ENCODE results near the gene NSF. TPM values are rescaled to one million over a fixed set of nuclear protein-coding genes. Genes with fewer than 3 reads are reported as not detected.
"Not testable (repeated sequence)": the region's sequence is repeated elsewhere in the genome, so short reads cannot be mapped to it uniquely, and the experiment has no call there.

Gene NSF
- polyA plus RNA-seq, 4 donors: 14.1 to 29.9 (median 20.1) TPM

- Histone ChIP-seq H3K4me1 (ENCODE audit: control insufficient read depth in 3 of 3, insufficient read depth in 2 of 3, low read depth in 1 of 3, low read length in 2 of 3) (no peaks in the 10 kb centered on the region), H3K9me3 (ENCODE audit: control insufficient read depth in 2 of 2, insufficient read depth in 1 of 2, low read depth in 1 of 2, low read length in 1 of 2) (peaks cover 0 to 5% of the 10 kb centered on the region in 2 donors), H3K36me3 (ENCODE audit: control insufficient read depth in 3 of 3, insufficient read depth in 2 of 3, low read depth in 1 of 3, low read length in 3 of 3) (no peaks in the 10 kb centered on the region), H3K27ac (ENCODE audit: low read depth in 1 of 3, low read length in 2 of 3) (no peak overlapping the region), H3K27me3 (ENCODE audit: control insufficient read depth in 3 of 3, insufficient read depth in 3 of 3, low read length in 3 of 3) (peaks cover 0 to 25% (median 5%) of the 10 kb centered on the region in 3 donors), H3K4me3 (ENCODE audit: low read depth in 1 of 3, low read length in 3 of 3) (no peak overlapping the region)
- 69 to 70% (median 70%) methylated on average over 5 of the region's 5 CpGs for WGBS, 3 donors
- FAIRE-seq: no peak
- DNase-seq: no peak
These were observed 201.1 kb downstream of the NSF start for GRCh38 chr17:46791531-46791930.

- Histone ChIP-seq H3K27me3 (ENCODE audit: control insufficient read depth in 3 of 3, insufficient read depth in 3 of 3, low read length in 3 of 3) (peaks cover 0 to 30% (median 5%) of the 10 kb centered on the region in 3 donors), H3K4me1 (ENCODE audit: control insufficient read depth in 3 of 3, insufficient read depth in 2 of 3, low read depth in 1 of 3, low read length in 2 of 3) (no peaks in the 10 kb centered on the region), H3K27ac (ENCODE audit: low read depth in 1 of 3, low read length in 2 of 3) (no peak overlapping the region), H3K4me3 (ENCODE audit: low read depth in 1 of 3, low read length in 3 of 3) (no peak overlapping the region), H3K36me3 (ENCODE audit: control insufficient read depth in 3 of 3, insufficient read depth in 2 of 3, low read depth in 1 of 3, low read length in 3 of 3) (no peaks in the 10 kb centered on the region), H3K9me3 (ENCODE audit: control insufficient read depth in 2 of 2, insufficient read depth in 1 of 2, low read depth in 1 of 2, low read length in 1 of 2) (peaks cover 0 to 5% of the 10 kb centered on the region in 2 donors)
- WGBS, 3 donors: 68 to 83% (median 74%) methylated on average over 4 of the region's 4 CpGs
- FAIRE-seq (no peak), DNase-seq (no peak)
These were observed 201.6 kb downstream of the NSF start for GRCh38 chr17:46792071-46792470.

- H3K36me3 ChIP-seq (ENCODE audit: control insufficient read depth in 3 of 3, insufficient read depth in 2 of 3, low read depth in 1 of 3, low read length in 3 of 3); DNase-seq; H3K4me3 ChIP-seq (ENCODE audit: low read depth in 1 of 3, low read length in 3 of 3); FAIRE-seq; H3K9me3 ChIP-seq (ENCODE audit: control insufficient read depth in 2 of 2, insufficient read depth in 1 of 2, low read depth in 1 of 2, low read length in 1 of 2); H3K4me1 ChIP-seq (ENCODE audit: control insufficient read depth in 3 of 3, insufficient read depth in 2 of 3, low read depth in 1 of 3, low read length in 2 of 3); H3K27ac ChIP-seq (ENCODE audit: low read depth in 1 of 3, low read length in 2 of 3): not testable (repeated sequence)
- peaks cover 0 to 35% (median 5%) of the 10 kb centered on the region in 3 donors for H3K27me3 ChIP-seq (ENCODE audit: control insufficient read depth in 3 of 3, insufficient read depth in 3 of 3, low read length in 3 of 3)
- WGBS, 3 donors: 84 to 89% (median 89%) methylated on average over 6 of the region's 6 CpGs
These were observed 202.6 kb downstream of the NSF start for GRCh38 chr17:46793023-46793422.

- FAIRE-seq: no peak
- Histone ChIP-seq H3K36me3 (ENCODE audit: control insufficient read depth in 3 of 3, insufficient read depth in 2 of 3, low read depth in 1 of 3, low read length in 3 of 3) (no peaks in the 10 kb centered on the region), H3K4me3 (ENCODE audit: low read depth in 1 of 3, low read length in 3 of 3) (no peak overlapping the region), H3K9me3 (ENCODE audit: control insufficient read depth in 2 of 2, insufficient read depth in 1 of 2, low read depth in 1 of 2, low read length in 1 of 2) (peaks cover 0 to 5% of the 10 kb centered on the region in 2 donors), H3K27ac (ENCODE audit: low read depth in 1 of 3, low read length in 2 of 3) (no peak overlapping the region), H3K4me1 (ENCODE audit: control insufficient read depth in 3 of 3, insufficient read depth in 2 of 3, low read depth in 1 of 3, low read length in 2 of 3) (no peaks in the 10 kb centered on the region), H3K27me3 (ENCODE audit: control insufficient read depth in 3 of 3, insufficient read depth in 3 of 3, low read length in 3 of 3) (peaks cover 0 to 35% (median 5%) of the 10 kb centered on the region in 3 donors)
- WGBS, 3 donors: 49 to 58% (median 50%) methylated on average over 5 of the region's 5 CpGs
- no peak for DNase-seq
These were observed 203.1 kb downstream of the NSF start for GRCh38 chr17:46793541-46793940.

- Histone ChIP-seq H3K4me3 (ENCODE audit: low read depth in 1 of 3, low read length in 3 of 3) (no peak overlapping the region), H3K27ac (ENCODE audit: low read depth in 1 of 3, low read length in 2 of 3) (no peak overlapping the region), H3K27me3 (ENCODE audit: control insufficient read depth in 3 of 3, insufficient read depth in 3 of 3, low read length in 3 of 3) (peaks cover 0 to 32% (median 5%) of the 10 kb centered on the region in 3 donors), H3K4me1 (ENCODE audit: control insufficient read depth in 3 of 3, insufficient read depth in 2 of 3, low read depth in 1 of 3, low read length in 2 of 3) (no peaks in the 10 kb centered on the region), H3K9me3 (ENCODE audit: control insufficient read depth in 2 of 2, insufficient read depth in 1 of 2, low read depth in 1 of 2, low read length in 1 of 2) (peaks cover 0 to 4% of the 10 kb centered on the region in 2 donors), H3K36me3 (ENCODE audit: control insufficient read depth in 3 of 3, insufficient read depth in 2 of 3, low read depth in 1 of 3, low read length in 3 of 3) (no peaks in the 10 kb centered on the region)
- 74 to 80% (median 77%) methylated on average over 5 of the region's 5 CpGs for WGBS, 3 donors
- FAIRE-seq (no peak), DNase-seq (no peak)
These were observed 203.8 kb downstream of the NSF start for GRCh38 chr17:46794318-46794717.

- no peaks in the 10 kb centered on the region for H3K36me3 ChIP-seq (ENCODE audit: control insufficient read depth in 3 of 3, insufficient read depth in 2 of 3, low read depth in 1 of 3, low read length in 3 of 3)
- 63 to 73% (median 72%) methylated on average over 15 of the region's 15 CpGs for WGBS, 3 donors
- H3K4me1 ChIP-seq (ENCODE audit: control insufficient read depth in 3 of 3, insufficient read depth in 2 of 3, low read depth in 1 of 3, low read length in 2 of 3): no peaks in the 10 kb centered on the region
- H3K4me3 ChIP-seq (ENCODE audit: low read depth in 1 of 3, low read length in 3 of 3): no peak overlapping the region
- H3K27ac ChIP-seq (ENCODE audit: low read depth in 1 of 3, low read length in 2 of 3): no peak overlapping the region
- DNase-seq (no peak), FAIRE-seq (no peak)
- H3K27me3 ChIP-seq (ENCODE audit: control insufficient read depth in 3 of 3, insufficient read depth in 3 of 3, low read length in 3 of 3): peaks cover 0 to 32% (median 5%) of the 10 kb centered on the region in 3 donors
- H3K9me3 ChIP-seq (ENCODE audit: control insufficient read depth in 2 of 2, insufficient read depth in 1 of 2, low read depth in 1 of 2, low read length in 1 of 2): no peaks in the 10 kb centered on the region
These were observed 205.0 kb downstream of the NSF start for GRCh38 chr17:46795379-46795952.

- H3K9me3 ChIP-seq (ENCODE audit: control insufficient read depth in 2 of 2, insufficient read depth in 1 of 2, low read depth in 1 of 2, low read length in 1 of 2): no peaks in the 10 kb centered on the region
- no peaks in the 10 kb centered on the region for H3K4me1 ChIP-seq (ENCODE audit: control insufficient read depth in 3 of 3, insufficient read depth in 2 of 3, low read depth in 1 of 3, low read length in 2 of 3)
- FAIRE-seq (no peak), DNase-seq (no peak)
- no peak overlapping the region for H3K4me3 ChIP-seq (ENCODE audit: low read depth in 1 of 3, low read length in 3 of 3)
- 57 to 66% (median 59%) methylated on average over 3 of the region's 3 CpGs for WGBS, 3 donors
- no peaks in the 10 kb centered on the region for H3K36me3 ChIP-seq (ENCODE audit: control insufficient read depth in 3 of 3, insufficient read depth in 2 of 3, low read depth in 1 of 3, low read length in 3 of 3)
- H3K27ac ChIP-seq (ENCODE audit: low read depth in 1 of 3, low read length in 2 of 3): no peak overlapping the region
- H3K27me3 ChIP-seq (ENCODE audit: control insufficient read depth in 3 of 3, insufficient read depth in 3 of 3, low read length in 3 of 3): peaks cover 0 to 32% (median 5%) of the 10 kb centered on the region in 3 donors
These were observed 205.6 kb downstream of the NSF start for GRCh38 chr17:46796084-46796483.

GRCh38 chr17:46796524-46796923 lies 206.1 kb downstream of the NSF start:
- Histone ChIP-seq H3K4me1 (ENCODE audit: control insufficient read depth in 3 of 3, insufficient read depth in 2 of 3, low read depth in 1 of 3, low read length in 2 of 3) (no peaks in the 10 kb centered on the region), H3K27ac (ENCODE audit: low read depth in 1 of 3, low read length in 2 of 3) (no peak overlapping the region), H3K9me3 (ENCODE audit: control insufficient read depth in 2 of 2, insufficient read depth in 1 of 2, low read depth in 1 of 2, low read length in 1 of 2) (no peaks in the 10 kb centered on the region), H3K4me3 (ENCODE audit: low read depth in 1 of 3, low read length in 3 of 3) (no peak overlapping the region), H3K27me3 (ENCODE audit: control insufficient read depth in 3 of 3, insufficient read depth in 3 of 3, low read length in 3 of 3) (peaks cover 0 to 32% (median 3%) of the 10 kb centered on the region in 3 donors), H3K36me3 (ENCODE audit: control insufficient read depth in 3 of 3, insufficient read depth in 2 of 3, low read depth in 1 of 3, low read length in 3 of 3) (no peaks in the 10 kb centered on the region)
- FAIRE-seq: no peak
- WGBS, 3 donors: 62 to 75% (median 67%) methylated on average over 7 of the region's 7 CpGs
- DNase-seq: no peak

Measured in small intestine (tissue), 7 donors.